ENCODE results near the gene LILRB3. TPM values are rescaled to one million over a fixed set of nuclear protein-coding genes. Genes with fewer than 3 reads are reported as not detected.
A peak's percentile ranks its signal among the peaks of the same experiment; 100 is the strongest.

LILRB3 gene
- total RNA-seq, 1 donor from 2014 or later, result not detected

DNA sequence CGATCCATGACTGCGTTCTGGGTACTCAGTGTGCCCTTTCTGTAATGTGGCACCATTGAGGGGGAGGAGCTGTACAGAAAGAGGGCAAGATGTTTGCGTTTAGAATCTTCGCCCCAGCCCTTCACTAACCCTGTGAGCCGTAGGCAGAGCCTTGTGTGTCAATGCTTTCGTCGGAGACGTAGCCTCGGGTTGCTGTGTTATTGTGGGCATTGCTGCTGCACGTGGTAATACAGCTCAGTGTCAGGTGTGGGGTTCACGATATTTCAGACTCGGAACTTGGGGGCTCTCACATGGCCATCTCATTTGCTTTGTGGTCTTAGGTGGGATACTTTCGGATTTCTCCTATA, 16.0 kb downstream of the LILRB3 start:
- H3K27me3 ChIP-seq (ENCODE audit: control insufficient read depth, insufficient read depth, low read length), result no peaks in the 10 kb centered on the region
- DNase-seq (ENCODE audit: low read depth), result no peak
- no peak for FAIRE-seq
- no peak overlapping the region for H3K4me3 ChIP-seq (ENCODE audit: low read depth, low read length)
- H3K36me3 ChIP-seq (ENCODE audit: control insufficient read depth, insufficient read depth, low read length), result peaks cover 50% of the 10 kb centered on the region
- TF ChIP-seq, protein P1, sequence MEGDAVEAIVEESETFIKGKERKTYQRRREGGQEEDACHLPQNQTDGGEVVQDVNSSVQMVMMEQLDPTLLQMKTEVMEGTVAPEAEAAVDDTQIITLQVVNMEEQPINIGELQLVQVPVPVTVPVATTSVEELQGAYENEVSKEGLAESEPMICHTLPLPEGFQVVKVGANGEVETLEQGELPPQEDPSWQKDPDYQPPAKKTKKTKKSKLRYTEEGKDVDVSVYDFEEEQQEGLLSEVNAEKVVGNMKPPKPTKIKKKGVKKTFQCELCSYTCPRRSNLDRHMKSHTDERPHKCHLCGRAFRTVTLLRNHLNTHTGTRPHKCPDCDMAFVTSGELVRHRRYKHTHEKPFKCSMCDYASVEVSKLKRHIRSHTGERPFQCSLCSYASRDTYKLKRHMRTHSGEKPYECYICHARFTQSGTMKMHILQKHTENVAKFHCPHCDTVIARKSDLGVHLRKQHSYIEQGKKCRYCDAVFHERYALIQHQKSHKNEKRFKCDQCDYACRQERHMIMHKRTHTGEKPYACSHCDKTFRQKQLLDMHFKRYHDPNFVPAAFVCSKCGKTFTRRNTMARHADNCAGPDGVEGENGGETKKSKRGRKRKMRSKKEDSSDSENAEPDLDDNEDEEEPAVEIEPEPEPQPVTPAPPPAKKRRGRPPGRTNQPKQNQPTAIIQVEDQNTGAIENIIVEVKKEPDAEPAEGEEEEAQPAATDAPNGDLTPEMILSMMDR (IDR thresholded peaks at IDR 0.05; ENCODE audit: insufficient read depth, low read length, severe bottlenecking), result no peak

DNA sequence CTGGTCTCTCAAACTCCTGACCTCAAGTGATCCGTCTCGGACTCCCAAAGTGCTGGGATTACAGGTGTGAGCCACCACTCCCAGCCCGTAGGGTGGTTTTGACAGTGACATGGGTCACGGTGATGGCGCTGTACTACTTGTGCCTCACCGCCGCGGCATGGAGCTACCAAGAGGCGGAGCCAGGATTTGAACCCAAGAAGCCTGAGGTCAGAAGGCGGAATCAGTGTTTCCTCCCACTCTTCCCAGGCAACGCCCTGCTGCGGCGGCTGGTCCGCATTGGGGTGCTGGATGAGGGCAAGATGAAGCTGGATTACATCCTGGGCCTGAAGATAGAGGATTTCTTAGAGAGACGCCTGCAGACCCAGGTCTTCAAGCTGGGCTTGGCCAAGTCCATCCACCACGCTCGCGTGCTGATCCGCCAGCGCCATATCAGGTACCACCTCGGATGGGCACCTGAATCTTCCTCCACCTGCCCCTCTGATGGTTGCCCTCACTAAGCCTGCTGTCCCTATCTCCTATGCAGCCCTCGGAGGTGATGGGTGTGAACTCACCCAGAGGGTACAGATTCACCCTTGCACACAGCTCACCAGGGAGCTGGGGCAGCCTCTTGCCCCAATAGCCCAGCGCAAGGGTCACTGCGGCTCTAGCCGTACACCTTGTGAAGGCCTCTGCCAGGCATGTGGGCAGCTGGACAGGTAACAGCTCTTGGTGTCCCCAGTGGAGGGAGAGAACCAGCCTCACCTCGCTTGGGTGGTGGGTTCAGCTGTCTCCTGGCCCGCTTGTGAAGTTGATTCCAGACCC, 16.6 kb downstream of the LILRB3 start:
- TF ChIP-seq, protein P1 (IDR thresholded peaks at IDR 0.05; ENCODE audit: insufficient read depth, low read length, severe bottlenecking), result no peak
- no peak for DNase-seq (ENCODE audit: low read depth)
- Histone ChIP-seq H3K27me3 (ENCODE audit: control insufficient read depth, insufficient read depth, low read length) (no peaks in the 10 kb centered on the region), H3K4me3 (ENCODE audit: low read depth, low read length) (no peak overlapping the region), H3K36me3 (ENCODE audit: control insufficient read depth, insufficient read depth, low read length) (peaks cover 53% of the 10 kb centered on the region)
- no peak for FAIRE-seq

DNA sequence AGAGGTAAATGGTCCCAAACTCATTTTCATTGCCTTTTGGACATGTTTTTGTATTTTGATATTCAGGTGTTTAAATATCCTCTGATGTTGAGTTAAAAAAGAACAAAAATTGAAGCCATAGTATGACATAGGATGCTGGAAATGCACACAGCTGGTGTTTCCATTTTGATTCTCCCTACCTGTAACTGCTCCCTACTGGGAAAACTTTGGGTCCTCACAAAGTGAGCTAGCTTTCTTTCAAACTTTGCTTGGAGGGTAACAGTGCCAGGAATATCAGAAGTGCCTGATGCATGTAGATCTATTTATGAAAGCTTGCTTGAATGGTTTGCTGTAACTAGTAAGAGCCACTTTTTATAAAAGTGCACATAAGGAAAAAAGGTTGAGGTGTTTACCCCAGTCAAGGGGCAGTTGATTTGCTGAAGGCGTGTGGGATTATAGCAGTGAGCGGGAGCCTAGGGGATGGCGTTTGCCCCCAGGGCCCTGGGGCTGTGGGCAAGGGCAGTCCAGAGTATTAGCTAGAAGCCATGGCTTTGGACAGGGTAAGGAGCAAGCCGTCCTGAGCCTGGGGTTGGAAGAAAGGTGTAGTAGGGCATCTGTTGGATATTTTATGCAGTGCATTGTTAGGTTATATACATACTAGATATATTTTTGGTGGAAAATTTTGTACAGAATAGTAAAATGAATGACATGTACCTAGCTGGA, 17.9 kb downstream of the LILRB3 start:
- no peak overlapping the region for H3K4me3 ChIP-seq (ENCODE audit: low read depth, low read length)
- H3K27me3 ChIP-seq (ENCODE audit: control insufficient read depth, insufficient read depth, low read length), result no peaks in the 10 kb centered on the region
- DNase-seq (ENCODE audit: low read depth) (no peak), FAIRE-seq (no peak)
- TF ChIP-seq, protein P1 (IDR thresholded peaks at IDR 0.05; ENCODE audit: insufficient read depth, low read length, severe bottlenecking), result no peak
- peaks cover 52% of the 10 kb centered on the region for H3K36me3 ChIP-seq (ENCODE audit: control insufficient read depth, insufficient read depth, low read length)

DNA sequence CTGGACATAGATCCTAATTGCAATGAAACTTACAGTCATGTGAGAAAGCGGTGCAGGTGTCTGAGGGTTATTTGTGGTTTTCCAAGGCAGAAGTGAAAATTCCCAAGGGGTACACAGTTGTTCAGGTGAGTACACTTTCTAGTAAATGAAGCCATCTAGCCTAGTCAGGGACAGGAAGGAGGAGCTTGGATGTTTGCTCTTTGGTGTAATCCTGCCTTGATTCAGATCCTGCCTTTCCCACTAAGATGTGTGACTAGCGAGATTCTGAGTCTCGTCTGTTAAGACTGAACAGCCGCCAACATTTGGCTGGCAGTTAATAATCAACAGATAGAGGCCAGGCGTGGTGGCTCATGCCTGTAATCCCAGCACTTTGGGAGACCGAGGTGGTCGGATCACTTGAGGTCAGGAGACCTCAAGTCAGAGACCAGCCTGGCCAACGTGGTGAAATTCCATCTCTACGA, 19.6 kb downstream of the LILRB3 start:
- no peak for DNase-seq (ENCODE audit: low read depth)
- no peak overlapping the region for H3K4me3 ChIP-seq (ENCODE audit: low read depth, low read length)
- H3K36me3 ChIP-seq (ENCODE audit: control insufficient read depth, insufficient read depth, low read length), result peaks cover 52% of the 10 kb centered on the region
- no peaks in the 10 kb centered on the region for H3K27me3 ChIP-seq (ENCODE audit: control insufficient read depth, insufficient read depth, low read length)
- TF ChIP-seq, protein P1 (IDR thresholded peaks at IDR 0.05; ENCODE audit: insufficient read depth, low read length, severe bottlenecking), result no peak
- no peak for FAIRE-seq

DNA sequence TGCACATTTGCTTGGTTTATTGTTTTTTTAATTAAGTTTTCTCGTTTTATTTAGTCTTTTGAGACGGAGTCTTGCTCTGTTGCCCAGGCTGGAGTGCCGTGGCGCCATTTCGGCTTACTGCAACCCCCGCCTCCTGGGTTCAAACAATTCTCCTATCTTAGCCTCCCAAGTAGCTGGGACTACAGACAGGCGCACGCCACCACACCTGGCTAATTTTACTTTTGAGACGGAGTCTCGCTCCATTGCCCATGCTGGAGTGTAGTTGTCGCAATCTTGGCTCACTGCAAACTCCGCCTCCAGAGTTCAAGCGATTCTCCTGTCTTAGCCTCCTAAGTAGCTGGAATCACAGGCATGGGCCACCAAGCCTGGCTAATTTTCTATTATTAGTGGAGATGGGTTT, 20.8 kb downstream of the LILRB3 start:
- peak overlapping the region; percentile 62 for H3K4me3 ChIP-seq (ENCODE audit: low read depth, low read length)
- DNase-seq (ENCODE audit: low read depth) (no peak), FAIRE-seq (no peak)
- TF ChIP-seq, protein P1 (IDR thresholded peaks at IDR 0.05; ENCODE audit: insufficient read depth, low read length, severe bottlenecking), result no peak
- H3K27me3 ChIP-seq (ENCODE audit: control insufficient read depth, insufficient read depth, low read length), result no peaks in the 10 kb centered on the region
- peaks cover 46% of the 10 kb centered on the region for H3K36me3 ChIP-seq (ENCODE audit: control insufficient read depth, insufficient read depth, low read length)
